ENCODE measurements around the gene GALNT9. TPM values are rescaled to one million over a fixed set of nuclear protein-coding genes. Genes with fewer than 3 reads are reported as not detected.

GALNT9 gene
- polyA plus RNA-seq, 2 of the 4 experiments (the other 2 are of a cell fraction), result 0.66 to 2.8 TPM

DNA sequence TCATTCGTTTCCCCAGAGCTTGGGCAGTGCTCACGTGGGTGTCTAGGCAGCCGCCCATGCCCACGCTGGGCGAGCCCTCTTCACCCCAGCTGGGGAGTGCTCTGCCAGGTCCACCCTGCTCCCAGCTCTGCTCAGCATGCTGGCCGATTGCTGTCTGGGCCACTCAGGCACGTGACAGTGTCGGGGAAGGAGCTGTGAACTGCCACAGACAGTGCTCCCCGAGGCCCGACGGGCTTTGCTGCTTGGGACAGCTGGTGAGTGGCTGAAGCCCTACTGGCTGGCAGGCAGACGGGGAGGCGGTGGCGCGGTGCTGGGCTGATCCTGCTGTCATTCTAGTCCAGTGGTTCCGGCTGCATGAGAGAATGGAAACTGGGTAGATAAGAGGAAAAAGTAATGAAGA is 169.4 kb downstream of the GALNT9 start:
- no peaks in the 10 kb centered on the region for H3K9me3 ChIP-seq
- ChIA-PET CTCF (interaction anchor here (1.2 to 2.3 kb wide), 2 partner anchors 14 to 255 kb away, joined by 3 to 18 read pairs; no protein-coding TSS in a partner anchor), POLR2A (no interaction called here)
- 89% methylated on average over 13 of the region's 16 CpGs for WGBS (ENCODE audit: missing lambda C conversion rate)
- no peak overlapping the region for H3K4me3 ChIP-seq
- no peak overlapping the region for H3K4me2 ChIP-seq
- TF ChIP-seq NFE2L2 (conservative IDR thresholded peaks at IDR 0.05; ENCODE audit: low read length), result no peak
- TF ChIP-seq, protein P1, sequence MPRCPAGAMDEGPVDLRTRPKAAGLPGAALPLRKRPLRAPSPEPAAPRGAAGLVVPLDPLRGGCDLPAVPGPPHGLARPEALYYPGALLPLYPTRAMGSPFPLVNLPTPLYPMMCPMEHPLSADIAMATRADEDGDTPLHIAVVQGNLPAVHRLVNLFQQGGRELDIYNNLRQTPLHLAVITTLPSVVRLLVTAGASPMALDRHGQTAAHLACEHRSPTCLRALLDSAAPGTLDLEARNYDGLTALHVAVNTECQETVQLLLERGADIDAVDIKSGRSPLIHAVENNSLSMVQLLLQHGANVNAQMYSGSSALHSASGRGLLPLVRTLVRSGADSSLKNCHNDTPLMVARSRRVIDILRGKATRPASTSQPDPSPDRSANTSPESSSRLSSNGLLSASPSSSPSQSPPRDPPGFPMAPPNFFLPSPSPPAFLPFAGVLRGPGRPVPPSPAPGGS (IDR thresholded peaks at IDR 0.05), result no peak
- no peak for TF ChIP-seq MYC (IDR thresholded peaks at IDR 0.05; ENCODE audit: borderline replicate concordance, low read length)
- no peak for TF ChIP-seq FOXS1 (CRISPR knock-in tag; IDR thresholded peaks at IDR 0.05)
- no peak for TF ChIP-seq BHLHE40 (IDR thresholded peaks at IDR 0.05; ENCODE audit: low read depth, low read length)
- TF ChIP-seq, protein P2, sequence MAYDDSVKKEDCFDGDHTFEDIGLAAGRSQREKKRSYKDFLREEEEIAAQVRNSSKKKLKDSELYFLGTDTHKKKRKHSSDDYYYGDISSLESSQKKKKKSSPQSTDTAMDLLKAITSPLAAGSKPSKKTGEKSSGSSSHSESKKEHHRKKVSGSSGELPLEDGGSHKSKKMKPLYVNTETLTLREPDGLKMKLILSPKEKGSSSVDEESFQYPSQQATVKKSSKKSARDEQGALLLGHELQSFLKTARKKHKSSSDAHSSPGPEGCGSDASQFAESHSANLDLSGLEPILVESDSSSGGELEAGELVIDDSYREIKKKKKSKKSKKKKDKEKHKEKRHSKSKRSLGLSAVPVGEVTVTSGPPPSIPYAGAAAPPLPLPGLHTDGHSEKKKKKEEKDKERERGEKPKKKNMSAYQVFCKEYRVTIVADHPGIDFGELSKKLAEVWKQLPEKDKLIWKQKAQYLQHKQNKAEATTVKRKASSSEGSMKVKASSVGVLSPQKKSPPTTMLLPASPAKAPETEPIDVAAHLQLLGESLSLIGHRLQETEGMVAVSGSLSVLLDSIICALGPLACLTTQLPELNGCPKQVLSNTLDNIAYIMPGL (CRISPR knock-in tag; IDR thresholded peaks at IDR 0.05; ENCODE audit: borderline replicate concordance), result no peak
- TF ChIP-seq, protein P3, sequence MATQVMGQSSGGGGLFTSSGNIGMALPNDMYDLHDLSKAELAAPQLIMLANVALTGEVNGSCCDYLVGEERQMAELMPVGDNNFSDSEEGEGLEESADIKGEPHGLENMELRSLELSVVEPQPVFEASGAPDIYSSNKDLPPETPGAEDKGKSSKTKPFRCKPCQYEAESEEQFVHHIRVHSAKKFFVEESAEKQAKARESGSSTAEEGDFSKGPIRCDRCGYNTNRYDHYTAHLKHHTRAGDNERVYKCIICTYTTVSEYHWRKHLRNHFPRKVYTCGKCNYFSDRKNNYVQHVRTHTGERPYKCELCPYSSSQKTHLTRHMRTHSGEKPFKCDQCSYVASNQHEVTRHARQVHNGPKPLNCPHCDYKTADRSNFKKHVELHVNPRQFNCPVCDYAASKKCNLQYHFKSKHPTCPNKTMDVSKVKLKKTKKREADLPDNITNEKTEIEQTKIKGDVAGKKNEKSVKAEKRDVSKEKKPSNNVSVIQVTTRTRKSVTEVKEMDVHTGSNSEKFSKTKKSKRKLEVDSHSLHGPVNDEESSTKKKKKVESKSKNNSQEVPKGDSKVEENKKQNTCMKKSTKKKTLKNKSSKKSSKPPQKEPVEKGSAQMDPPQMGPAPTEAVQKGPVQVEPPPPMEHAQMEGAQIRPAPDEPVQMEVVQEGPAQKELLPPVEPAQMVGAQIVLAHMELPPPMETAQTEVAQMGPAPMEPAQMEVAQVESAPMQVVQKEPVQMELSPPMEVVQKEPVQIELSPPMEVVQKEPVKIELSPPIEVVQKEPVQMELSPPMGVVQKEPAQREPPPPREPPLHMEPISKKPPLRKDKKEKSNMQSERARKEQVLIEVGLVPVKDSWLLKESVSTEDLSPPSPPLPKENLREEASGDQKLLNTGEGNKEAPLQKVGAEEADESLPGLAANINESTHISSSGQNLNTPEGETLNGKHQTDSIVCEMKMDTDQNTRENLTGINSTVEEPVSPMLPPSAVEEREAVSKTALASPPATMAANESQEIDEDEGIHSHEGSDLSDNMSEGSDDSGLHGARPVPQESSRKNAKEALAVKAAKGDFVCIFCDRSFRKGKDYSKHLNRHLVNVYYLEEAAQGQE (IDR thresholded peaks at IDR 0.05), result no peak
- TF ChIP-seq EHF (CRISPR knock-in tag; IDR thresholded peaks at IDR 0.05), result no peak
- TF ChIP-seq MAZ (IDR thresholded peaks at IDR 0.05; ENCODE audit: borderline replicate concordance, low read depth, low read length), result no peak
- no peak for TF ChIP-seq KDM5A (IDR thresholded peaks at IDR 0.05)
- TF ChIP-seq EP300 (IDR thresholded peaks at IDR 0.05), result no peak
- TF ChIP-seq, protein P4, sequence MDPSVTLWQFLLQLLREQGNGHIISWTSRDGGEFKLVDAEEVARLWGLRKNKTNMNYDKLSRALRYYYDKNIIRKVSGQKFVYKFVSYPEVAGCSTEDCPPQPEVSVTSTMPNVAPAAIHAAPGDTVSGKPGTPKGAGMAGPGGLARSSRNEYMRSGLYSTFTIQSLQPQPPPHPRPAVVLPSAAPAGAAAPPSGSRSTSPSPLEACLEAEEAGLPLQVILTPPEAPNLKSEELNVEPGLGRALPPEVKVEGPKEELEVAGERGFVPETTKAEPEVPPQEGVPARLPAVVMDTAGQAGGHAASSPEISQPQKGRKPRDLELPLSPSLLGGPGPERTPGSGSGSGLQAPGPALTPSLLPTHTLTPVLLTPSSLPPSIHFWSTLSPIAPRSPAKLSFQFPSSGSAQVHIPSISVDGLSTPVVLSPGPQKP (IDR thresholded peaks at IDR 0.05; ENCODE audit: low read depth, low read length), result no peak
- TF ChIP-seq HOXB13 (CRISPR knock-in tag; IDR thresholded peaks at IDR 0.05; ENCODE audit: low read depth), result no peak
- no peak for TF ChIP-seq GATA3 (IDR thresholded peaks at IDR 0.05; ENCODE audit: borderline replicate concordance)
- TF ChIP-seq CBX2 (IDR thresholded peaks at IDR 0.05; ENCODE audit: borderline replicate concordance, low read depth), result no peak
- TF ChIP-seq, protein P5, sequence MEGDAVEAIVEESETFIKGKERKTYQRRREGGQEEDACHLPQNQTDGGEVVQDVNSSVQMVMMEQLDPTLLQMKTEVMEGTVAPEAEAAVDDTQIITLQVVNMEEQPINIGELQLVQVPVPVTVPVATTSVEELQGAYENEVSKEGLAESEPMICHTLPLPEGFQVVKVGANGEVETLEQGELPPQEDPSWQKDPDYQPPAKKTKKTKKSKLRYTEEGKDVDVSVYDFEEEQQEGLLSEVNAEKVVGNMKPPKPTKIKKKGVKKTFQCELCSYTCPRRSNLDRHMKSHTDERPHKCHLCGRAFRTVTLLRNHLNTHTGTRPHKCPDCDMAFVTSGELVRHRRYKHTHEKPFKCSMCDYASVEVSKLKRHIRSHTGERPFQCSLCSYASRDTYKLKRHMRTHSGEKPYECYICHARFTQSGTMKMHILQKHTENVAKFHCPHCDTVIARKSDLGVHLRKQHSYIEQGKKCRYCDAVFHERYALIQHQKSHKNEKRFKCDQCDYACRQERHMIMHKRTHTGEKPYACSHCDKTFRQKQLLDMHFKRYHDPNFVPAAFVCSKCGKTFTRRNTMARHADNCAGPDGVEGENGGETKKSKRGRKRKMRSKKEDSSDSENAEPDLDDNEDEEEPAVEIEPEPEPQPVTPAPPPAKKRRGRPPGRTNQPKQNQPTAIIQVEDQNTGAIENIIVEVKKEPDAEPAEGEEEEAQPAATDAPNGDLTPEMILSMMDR (IDR thresholded peaks at IDR 0.05), result no peak
- no peak for TF ChIP-seq CBX8 (IDR thresholded peaks at IDR 0.05)
- H3K4me1 ChIP-seq, result peaks cover 11% of the 10 kb centered on the region
- FAIRE-seq (no peak), ATAC-seq (no peak), DNase-seq (ENCODE audit: low read depth in 1 of 2, low spot score in 1 of 2) (no peak)
- H3K27ac ChIP-seq, result no peak overlapping the region

Measured in A549 (cell line).